Coronary artery (tissue), 2 donors: Measurements from ENCODE around the gene STX1B.

ENCODE experiments used
- DNase-seq: peaks from one replicate; pipeline ENCODE4 v3.0.0-alpha.2; 2017; ENCODE audit warnings: low spot score
- H3K27ac ChIP-seq, 2 donors: fragments of 200-600 bp; sonication (generic); one replicate each; pipeline ENCODE4 v1.5.1; 2016 to 2019
- H3K4me3 ChIP-seq: fragments of 200-600 bp; sonication (generic); 2 replicates; pipeline ENCODE4 v1.5.1; 2016; ENCODE audit warnings: mild to moderate bottlenecking, moderate library complexity
- CTCF ChIP-seq: fragments of 200-600 bp; sonication (generic); IDR thresholded peaks from one replicate; pipeline ENCODE4 v1.5.1; 2019; ENCODE audit warnings: antibody characterized with exemption

Gene STX1B

GRCh38 chr16:30996324-30996984, 14.0 kb downstream of the STX1B start:
- DNase-seq = no peak
- H3K27ac ChIP-seq = peak overlapping the region; percentile 2 to 79
- H3K4me3 ChIP-seq = peak overlapping the region; percentile 77
- no peak for TF ChIP-seq CTCF

- H3K4me3 ChIP-seq = no peak overlapping the region
- H3K27ac ChIP-seq = peak overlapping the region in 1 of 2 donors; percentile 79
- no peak for DNase-seq
- no peak for TF ChIP-seq CTCF
These were observed 14.5 kb downstream of the STX1B start for GRCh38 chr16:30995927-30996323.

GRCh38 chr16:30992931-30993816, 17.3 kb downstream of the STX1B start:
- no peak overlapping the region for H3K4me3 ChIP-seq
- TF ChIP-seq CTCF = no peak
- no peak overlapping the region for H3K27ac ChIP-seq
- no peak for DNase-seq

GRCh38 chr16:30992276-30992780, 18.1 kb downstream of the STX1B start:
- TF ChIP-seq CTCF = no peak
- DNase-seq = no peak
- H3K27ac ChIP-seq = no peak overlapping the region
- H3K4me3 ChIP-seq = no peak overlapping the region

GRCh38 chr16:30991052-30991451, 19.4 kb downstream of the STX1B start:
- no peak overlapping the region for H3K4me3 ChIP-seq
- DNase-seq = no peak
- H3K27ac ChIP-seq = no peak overlapping the region
- no peak for TF ChIP-seq CTCF

GRCh38 chr16:30990105-30990504, 20.3 kb downstream of the STX1B start:
- no peak for DNase-seq
- TF ChIP-seq CTCF = no peak

More at GRCh38 chr16:30990105-30990504, 20.3 kb downstream of the STX1B start:
- H3K27ac ChIP-seq = no peak overlapping the region
- H3K4me3 ChIP-seq = no peak overlapping the region
